DND-41 (cell line): ENCODE data around the gene RPL32.

ENCODE experiments used
- CTCF ChIP-seq: IDR thresholded peaks from 2 replicates; pipeline ENCODE4 v1.5.1; 2012; ENCODE audit warnings: borderline replicate concordance, low read length, moderate library complexity, mild to moderate bottlenecking; ENCODE audit not compliant: poor library complexity, severe bottlenecking; ENCODE audit errors: extremely low read depth
- EZH2 ChIP-seq: IDR thresholded peaks from 3 replicates; pipeline ENCODE4 v1.6.1; 2012; ENCODE audit warnings: borderline replicate concordance, low read depth, mild to moderate bottlenecking, moderate library complexity, low read length, inconsistent platforms; ENCODE audit not compliant: severe bottlenecking

- TF ChIP-seq CTCF (no peak), EZH2 (no peak)
Observed at GRCh38 chr3:12856626-12857025, 15.3 kb upstream of the RPL32 start.
